Heart left ventricle (tissue), 13 donors: Measurements from ENCODE around the gene REL.

ENCODE experiments used
- CTCF ChIP-seq, 12 donors: fragments of 200-600 bp; sonication (generic) in 4 of 12; IDR thresholded peaks; one replicate each; pipeline versions ENCODE4 v1.5.0 to v1.8.0; 2018 to 2022; ENCODE audit warnings: antibody characterized with exemption in 12 of 12, mild to moderate bottlenecking in 5 of 12
- POLR2A ChIP-seq, 2 donors: fragments of 450-650 bp; IDR thresholded peaks; one replicate each; pipeline ENCODE4 v1.6.1; 2017; ENCODE audit warnings: antibody characterized with exemption in 2 of 2, mild to moderate bottlenecking in 2 of 2, moderate library complexity in 2 of 2
- donor health status: ischemic (EF 13 %, LVEDD 7.1; RV severe dilation, severe dysfunction).
- donor health status: DM: no; HTN: yes; CAD: no.
- donor health status: DM: no; HTN: no; CAD: no.
- donor health status: ischemic (EF 25% LVEDD 6.9; RV normal size, moderate dysfunction).
- donor health status: ischemic (EF 25% LVEDD 5.7; RV mildly dilated, moderate dysfunction).
- donor health status: ischemic (EF 35%, LVEDD 5.7; RV mildly dilated, moderate dysfunction).
- donor health status: nonischemic (EF 11% LVEDD 7.7; RV severe dilation, severe dysfunction).
- donor health status: DM: yes; HTN: yes; CAD: no.
- donor health status: PGD.
- donor health status: ischemic (EF 29% LVEDD 5.4; RV normal size, mild dysfunction).
- donor health status: nonischemic (EF 23%, LVEDD 6.1; RV moderate dilation, normal function).

GRCh38 chr2:60882971-60883753 lies 1.8 kb downstream of the REL start:
- TF ChIP-seq CTCF (IDR thresholded peaks at IDR 0.05) (no peak), POLR2A (IDR thresholded peaks at IDR 0.05) (no peak)
